ENCODE results near the gene UBE2L5.

GRCh38 chr13:30378191-30378590, 44.1 kb upstream of the UBE2L5 start:
- no peak for TF ChIP-seq POLR2A (IDR thresholded peaks at IDR 0.05)
- no peak for TF ChIP-seq CTCF (IDR thresholded peaks at IDR 0.05)
- no peak for TF ChIP-seq POLR2AphosphoS5 (IDR thresholded peaks at IDR 0.05)
